Measurements from ENCODE around the gene ITPA. TPM values are rescaled to one million over a fixed set of nuclear protein-coding genes. Genes with fewer than 3 reads are reported as not detected.

The ITPA gene
- total RNA-seq (45.0 TPM), polyA plus RNA-seq (ENCODE audit: insufficient read depth in 1 of 8, insufficient read length in 8 of 8, low replicate concordance in 1 of 8) (10 to 100 TPM; 43.5 to 52.5 (median 48.8) TPM)
- long read RNA-seq, donor 1, transcript ITPA-201 (8 exons, 1,185 nt): major isoform, 20 of 25 reads
- long read RNA-seq, donor 1, partial matches to known transcripts: 0 of 25 reads
- long read RNA-seq, donor 1, other reads (novel, unspliced or antisense): 0 of 25 reads
- long read RNA-seq, donor 2, partial matches to known transcripts: 0 of 2 reads
- long read RNA-seq, donor 2, other reads (novel, unspliced or antisense): 0 of 2 reads
- long read RNA-seq, donor 3, transcript ITPA-201 (8 exons, 1,185 nt): major isoform, 24 of 35 reads
- long read RNA-seq, donor 3, transcript ITPA-207 (2 exons, 670 nt): minor isoform, 6 of 35 reads
- long read RNA-seq, donor 3, partial matches to known transcripts: 0 of 35 reads
- long read RNA-seq, donor 3, other reads (novel, unspliced or antisense): 0 of 35 reads
- long read RNA-seq, donor 4, transcript ITPA-201 (8 exons, 1,185 nt): major isoform, 18 of 20 reads
- long read RNA-seq, donor 4, partial matches to known transcripts: 0 of 20 reads
- long read RNA-seq, donor 4, other reads (novel, unspliced or antisense): 0 of 20 reads
- long read RNA-seq, donor 5, transcript ITPA-207 (2 exons, 670 nt): minor isoform, 8 of 74 reads
- long read RNA-seq, donor 5, transcript ITPA-201 (8 exons, 1,185 nt): major isoform, 58 of 74 reads
- long read RNA-seq, donor 5, partial matches to known transcripts: 0 of 74 reads
- long read RNA-seq, donor 5, other reads (novel, unspliced or antisense): 0 of 74 reads
- long read RNA-seq, donor 6, transcript ITPA-201 (8 exons, 1,185 nt): major isoform, 38 of 50 reads
- long read RNA-seq, donor 6, partial matches to known transcripts: 0 of 50 reads
- long read RNA-seq, donor 6, other reads (novel, unspliced or antisense): 0 of 50 reads
- long read RNA-seq, donor 7, transcript ITPA-201 (8 exons, 1,185 nt): major isoform, 31 of 36 reads
- long read RNA-seq, donor 7, partial matches to known transcripts: 0 of 36 reads
- long read RNA-seq, donor 7, other reads (novel, unspliced or antisense): 0 of 36 reads
- long read RNA-seq, donor 8, transcript ITPA-201 (8 exons, 1,185 nt): major isoform, 16 of 18 reads
- long read RNA-seq, donor 8, partial matches to known transcripts: 0 of 18 reads
- long read RNA-seq, donor 8, other reads (novel, unspliced or antisense): 0 of 18 reads
- long read RNA-seq, donor 9, transcript ITPA-201 (8 exons, 1,185 nt): major isoform, 27 of 29 reads
- long read RNA-seq, donor 9, partial matches to known transcripts: 0 of 29 reads
- long read RNA-seq, donor 9, other reads (novel, unspliced or antisense): 0 of 29 reads
- long read RNA-seq, donor 10, transcript ITPA-201 (8 exons, 1,185 nt): major isoform, 26 of 32 reads
- long read RNA-seq, donor 10, partial matches to known transcripts: 0 of 32 reads
- long read RNA-seq, donor 10, other reads (novel, unspliced or antisense): 0 of 32 reads
- long read RNA-seq, donor 11, transcript ITPA-201 (8 exons, 1,185 nt): major isoform, 27 of 35 reads
- long read RNA-seq, donor 11, transcript ITPA-207 (2 exons, 670 nt): minor isoform, 6 of 35 reads
- long read RNA-seq, donor 11, partial matches to known transcripts: 0 of 35 reads
- long read RNA-seq, donor 11, other reads (novel, unspliced or antisense): 0 of 35 reads

DNA sequence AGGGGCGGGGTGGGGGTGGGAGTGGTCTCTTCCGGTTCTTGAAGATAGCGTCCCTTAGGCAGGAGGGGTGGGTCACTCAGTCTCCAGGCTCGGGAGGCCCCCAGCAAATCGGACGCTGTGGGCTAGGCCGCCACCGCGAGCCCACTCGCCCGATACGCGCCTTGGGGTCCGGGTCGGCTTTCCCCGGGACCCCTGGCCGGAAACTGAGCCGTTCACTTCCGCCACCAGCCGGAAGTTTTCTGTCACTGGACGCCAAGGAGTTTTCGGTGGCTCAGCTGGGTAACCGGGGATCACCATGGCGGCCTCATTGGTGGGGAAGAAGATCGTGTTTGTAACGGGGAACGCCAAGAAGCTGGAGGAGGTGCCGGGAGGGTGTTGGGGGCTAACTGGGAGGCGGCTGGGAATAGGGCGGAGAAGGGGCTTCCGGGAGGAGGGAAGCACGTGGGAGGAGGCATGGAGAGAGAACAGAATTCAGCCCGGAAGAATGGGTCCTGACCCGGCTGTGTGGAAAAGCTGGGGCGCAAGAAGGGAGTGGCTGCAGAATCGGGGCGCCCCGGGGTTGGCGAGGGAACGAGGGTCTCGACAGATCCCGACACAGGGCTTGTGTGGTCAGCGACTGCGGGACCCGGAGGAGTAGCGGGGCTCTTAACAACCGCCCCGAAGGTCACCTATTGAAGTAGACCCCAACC lies at the start of gene ITPA:
ITPA (plus strand) TSS at position 242 of the 689 bp plus-strand sequence; CDS start at position 296, 54 bp downstream.
- WGBS (ENCODE audit: insufficient coverage): 0% methylated on average over 42 of the region's 48 CpGs
- H3K27me3 ChIP-seq (ENCODE audit: control insufficient read depth, insufficient read depth, low read length): no peaks in the 10 kb centered on the region
- DNase-seq: peak; percentile 71
- peaks cover 15% of the 10 kb centered on the region for H3K4me1 ChIP-seq (ENCODE audit: control insufficient read depth, insufficient read depth, low read length)
- peak within 1 kb of the TSS; percentile 90 for H3K4me3 ChIP-seq (ENCODE audit: low read length)
- peaks cover 14% of the 10 kb centered on the region for H3K36me3 ChIP-seq (ENCODE audit: control insufficient read depth, insufficient read depth, low read length)
- H3K9me3 ChIP-seq (replicated peaks; ENCODE audit: control insufficient read depth, low read depth, low read length): no peaks in the 10 kb centered on the region
- peak within 1 kb of the TSS; percentile 90 for H3K27ac ChIP-seq (ENCODE audit: low read length)

DNA sequence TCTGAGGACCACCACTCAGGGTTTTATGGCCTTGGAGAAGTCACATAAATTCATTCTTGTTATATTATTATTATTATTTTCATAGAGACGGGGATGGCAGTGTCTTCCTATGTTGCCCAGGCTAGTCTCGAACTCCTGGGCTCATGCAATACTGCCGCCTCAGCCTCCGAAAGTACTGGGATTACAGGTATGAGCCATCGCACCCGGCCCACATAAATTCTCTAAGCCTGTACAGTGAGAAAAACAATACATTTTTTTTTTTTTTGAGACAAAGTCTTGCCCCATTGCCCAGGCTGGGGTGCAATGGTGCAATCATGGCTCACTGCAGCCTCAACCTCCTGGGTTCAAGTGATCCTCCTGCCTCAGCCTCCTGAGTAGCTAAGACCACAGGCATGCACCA lies 48.9 kb upstream of the ITPA start:
- DNase-seq: no peak
- WGBS (ENCODE audit: insufficient coverage): no CpG with 5 or more reads among the region's 6 CpGs
- Histone ChIP-seq H3K36me3 (ENCODE audit: control insufficient read depth, insufficient read depth, low read length) (no peaks in the 10 kb centered on the region), H3K4me1 (ENCODE audit: control insufficient read depth, insufficient read depth, low read length) (peaks cover 27% of the 10 kb centered on the region), H3K27ac (ENCODE audit: low read length) (no peak overlapping the region), H3K27me3 (ENCODE audit: control insufficient read depth, insufficient read depth, low read length) (no peaks in the 10 kb centered on the region), H3K4me3 (ENCODE audit: low read length) (no peak overlapping the region), H3K9me3 (replicated peaks; ENCODE audit: control insufficient read depth, low read depth, low read length) (no peaks in the 10 kb centered on the region)

DNA sequence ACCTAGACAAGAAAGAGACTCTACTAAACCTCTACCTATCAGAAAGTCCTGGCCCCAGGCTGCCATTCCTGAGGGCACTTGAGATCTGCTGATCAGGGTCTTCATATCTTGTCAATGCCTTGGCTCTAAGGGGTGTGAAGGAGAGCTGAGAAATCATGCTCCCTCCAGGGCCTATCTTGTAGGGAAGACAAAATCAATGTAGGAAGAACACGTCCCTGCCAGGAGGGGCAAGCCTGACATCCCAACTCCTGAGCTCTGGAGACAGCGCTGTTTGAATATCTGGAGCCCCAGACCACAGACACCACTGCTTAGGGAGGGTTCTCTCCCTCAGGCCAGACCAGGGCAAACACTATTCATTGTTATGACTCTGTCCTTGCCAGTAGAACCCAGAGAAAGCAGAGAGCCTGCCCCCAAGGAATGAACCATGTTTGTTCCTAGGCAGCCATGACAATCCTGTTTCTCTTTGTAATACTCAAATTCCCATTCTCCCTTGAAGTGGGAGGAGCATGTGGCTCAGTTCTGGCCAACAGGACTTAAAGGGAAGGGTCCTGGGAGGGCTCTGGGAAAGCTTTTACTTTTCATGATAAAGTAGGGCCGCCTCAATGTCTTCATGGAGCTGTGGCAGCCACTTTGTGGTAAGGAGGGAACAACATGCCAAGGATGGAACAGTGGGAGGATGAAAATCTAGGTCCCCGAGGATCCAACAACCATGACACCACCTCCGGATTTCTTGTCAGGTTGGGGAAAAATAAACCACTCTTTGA lies 47.8 kb upstream of the ITPA start:
- no peak overlapping the region for H3K4me3 ChIP-seq (ENCODE audit: low read length)
- peaks cover 35% of the 10 kb centered on the region for H3K4me1 ChIP-seq (ENCODE audit: control insufficient read depth, insufficient read depth, low read length)
- no peak for DNase-seq
- WGBS (ENCODE audit: insufficient coverage): 80% methylated on average over 2 of the region's 5 CpGs
- peaks cover under 1% of the 10 kb centered on the region for H3K27me3 ChIP-seq (ENCODE audit: control insufficient read depth, insufficient read depth, low read length)
- H3K36me3 ChIP-seq (ENCODE audit: control insufficient read depth, insufficient read depth, low read length): no peaks in the 10 kb centered on the region
- H3K9me3 ChIP-seq (replicated peaks; ENCODE audit: control insufficient read depth, low read depth, low read length): no peaks in the 10 kb centered on the region
- no peak overlapping the region for H3K27ac ChIP-seq (ENCODE audit: low read length)

DNA sequence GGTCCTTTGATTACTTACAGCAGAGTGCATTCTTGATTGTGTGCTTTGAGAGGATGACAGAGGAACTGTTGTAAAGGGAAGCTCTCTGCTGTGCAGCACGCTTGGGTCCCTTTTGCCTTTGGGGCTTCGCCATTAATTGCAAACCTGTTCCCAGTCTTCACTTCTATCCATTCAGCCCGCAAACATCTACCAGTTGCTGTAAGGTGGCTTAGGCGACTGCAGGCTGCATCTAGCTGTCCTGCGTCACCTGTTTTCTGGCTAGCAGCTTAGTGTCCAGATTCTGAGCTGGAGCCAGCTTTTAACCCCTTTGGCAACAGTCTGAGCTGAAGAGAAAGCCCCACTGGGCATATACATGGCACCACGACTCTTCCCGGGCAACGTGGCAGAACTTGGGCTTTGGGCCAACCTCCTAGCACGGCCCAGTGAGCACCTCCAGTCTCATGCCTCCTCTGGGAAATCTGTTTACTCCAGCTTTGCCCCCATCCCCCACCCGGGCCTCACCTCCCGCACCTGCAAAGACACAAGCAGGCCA lies 47.2 kb upstream of the ITPA start:
- no peak for DNase-seq
- H3K4me3 ChIP-seq (ENCODE audit: low read length): no peak overlapping the region
- H3K27ac ChIP-seq (ENCODE audit: low read length): no peak overlapping the region

DNA sequence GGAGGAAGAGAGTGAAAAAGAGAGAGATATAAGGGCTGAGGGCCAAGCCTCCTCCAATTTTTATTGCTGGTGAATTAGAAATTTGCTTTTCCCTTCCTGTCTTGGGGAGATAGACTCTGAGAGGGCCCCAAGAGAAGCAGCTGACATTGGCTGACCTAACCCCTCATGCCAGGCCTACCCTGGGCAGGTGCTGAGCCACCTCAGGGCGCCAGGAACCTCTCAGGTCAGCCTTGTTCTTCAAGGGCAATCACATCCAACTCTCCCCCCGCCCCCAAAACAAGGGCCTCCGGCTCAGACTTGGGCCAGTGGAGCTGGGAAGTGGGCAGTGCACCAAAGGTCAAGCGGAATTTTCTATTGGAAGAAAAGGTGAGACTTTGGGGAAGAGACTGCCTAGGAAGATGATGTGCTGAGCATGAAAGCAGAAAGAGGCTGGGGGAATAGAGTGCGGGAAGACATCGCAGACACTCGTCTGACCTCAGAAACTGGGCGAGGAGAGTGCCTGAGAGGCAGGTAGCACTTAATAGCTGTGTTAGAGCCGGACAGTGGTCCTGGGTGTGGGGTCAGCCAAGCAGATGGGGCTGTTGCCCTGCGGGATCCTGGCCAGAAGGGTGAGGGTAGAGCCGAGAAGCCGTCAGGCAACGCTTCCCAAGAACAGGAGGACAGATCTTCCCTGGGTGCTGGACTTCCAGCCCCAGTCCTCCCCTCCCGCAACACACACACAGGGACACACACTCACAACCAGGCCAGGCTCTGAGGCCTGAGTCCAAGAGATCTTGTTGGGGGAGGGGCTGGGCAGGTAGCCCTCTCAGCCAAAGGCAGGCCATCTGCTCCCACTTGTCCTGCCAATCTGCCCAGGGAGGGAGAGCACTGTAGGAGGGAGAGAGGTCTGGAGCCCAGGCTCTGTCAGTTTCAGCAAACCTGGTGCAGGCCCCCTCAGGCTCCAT lies 45.9 kb upstream of the ITPA start:
- H3K4me1 ChIP-seq (ENCODE audit: control insufficient read depth, insufficient read depth, low read length): peaks cover 33% of the 10 kb centered on the region

More for the DNA sequence above, 47.2 kb upstream of the ITPA start:
- Histone ChIP-seq H3K4me1 (ENCODE audit: control insufficient read depth, insufficient read depth, low read length) (peaks cover 35% of the 10 kb centered on the region), H3K9me3 (replicated peaks; ENCODE audit: control insufficient read depth, low read depth, low read length) (no peaks in the 10 kb centered on the region), H3K36me3 (ENCODE audit: control insufficient read depth, insufficient read depth, low read length) (no peaks in the 10 kb centered on the region), H3K27me3 (ENCODE audit: control insufficient read depth, insufficient read depth, low read length) (peaks cover 3% of the 10 kb centered on the region)
- 31% methylated on average over 8 of the region's 11 CpGs for WGBS (ENCODE audit: insufficient coverage)

DNA sequence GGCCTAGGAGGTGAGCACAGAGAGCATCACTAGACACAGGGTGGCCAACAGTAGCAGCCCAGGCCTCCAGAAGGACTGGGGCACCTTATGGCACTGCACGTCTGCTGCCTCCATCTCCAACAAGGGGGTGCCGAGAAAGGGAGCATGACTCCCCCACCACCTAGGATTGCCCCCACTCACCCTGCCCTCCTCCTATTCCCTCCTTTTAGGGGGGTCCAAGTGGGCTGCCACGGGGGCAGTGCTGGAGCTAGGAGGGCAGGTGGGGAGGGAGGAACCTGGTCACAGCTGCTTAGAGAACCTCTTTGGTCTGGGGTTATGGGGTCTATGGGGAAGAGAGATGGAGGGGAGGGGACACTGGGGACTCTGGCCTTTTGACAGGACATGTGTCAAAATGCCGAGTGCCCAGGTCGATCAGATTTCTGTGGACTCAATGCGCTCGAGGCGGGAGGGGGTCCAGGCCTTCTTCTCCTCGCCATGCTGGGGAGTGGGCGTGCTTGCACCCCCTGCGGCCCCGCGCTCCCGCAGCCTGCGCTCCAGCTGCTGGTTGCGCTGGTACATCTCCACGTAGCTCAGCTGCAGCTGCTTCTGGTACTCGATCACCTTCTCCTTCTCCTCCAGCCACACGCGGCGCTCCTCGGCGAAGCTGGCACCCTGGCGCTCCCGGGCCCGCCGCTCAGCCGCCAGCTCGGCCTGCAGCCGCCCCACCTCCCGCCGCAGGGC lies 45.1 kb upstream of the ITPA start:
- no peaks in the 10 kb centered on the region for H3K36me3 ChIP-seq (ENCODE audit: control insufficient read depth, insufficient read depth, low read length)
- no peak for DNase-seq
- H3K9me3 ChIP-seq (replicated peaks; ENCODE audit: control insufficient read depth, low read depth, low read length): no peaks in the 10 kb centered on the region
- H3K27ac ChIP-seq (ENCODE audit: low read length): no peak overlapping the region
- H3K27me3 ChIP-seq (ENCODE audit: control insufficient read depth, insufficient read depth, low read length): peaks cover 23% of the 10 kb centered on the region
- no peak overlapping the region for H3K4me3 ChIP-seq (ENCODE audit: low read length)
- WGBS (ENCODE audit: insufficient coverage): 61% methylated on average over 29 of the region's 32 CpGs
- peaks cover 28% of the 10 kb centered on the region for H3K4me1 ChIP-seq (ENCODE audit: control insufficient read depth, insufficient read depth, low read length)

More for the DNA sequence above, 45.9 kb upstream of the ITPA start:
- Histone ChIP-seq H3K27me3 (ENCODE audit: control insufficient read depth, insufficient read depth, low read length) (peaks cover 15% of the 10 kb centered on the region), H3K9me3 (replicated peaks; ENCODE audit: control insufficient read depth, low read depth, low read length) (no peaks in the 10 kb centered on the region), H3K4me3 (ENCODE audit: low read length) (no peak overlapping the region), H3K36me3 (ENCODE audit: control insufficient read depth, insufficient read depth, low read length) (no peaks in the 10 kb centered on the region), H3K27ac (ENCODE audit: low read length) (no peak overlapping the region)
- DNase-seq: no peak
- 71% methylated on average over 7 of the region's 14 CpGs for WGBS (ENCODE audit: insufficient coverage)

DNA sequence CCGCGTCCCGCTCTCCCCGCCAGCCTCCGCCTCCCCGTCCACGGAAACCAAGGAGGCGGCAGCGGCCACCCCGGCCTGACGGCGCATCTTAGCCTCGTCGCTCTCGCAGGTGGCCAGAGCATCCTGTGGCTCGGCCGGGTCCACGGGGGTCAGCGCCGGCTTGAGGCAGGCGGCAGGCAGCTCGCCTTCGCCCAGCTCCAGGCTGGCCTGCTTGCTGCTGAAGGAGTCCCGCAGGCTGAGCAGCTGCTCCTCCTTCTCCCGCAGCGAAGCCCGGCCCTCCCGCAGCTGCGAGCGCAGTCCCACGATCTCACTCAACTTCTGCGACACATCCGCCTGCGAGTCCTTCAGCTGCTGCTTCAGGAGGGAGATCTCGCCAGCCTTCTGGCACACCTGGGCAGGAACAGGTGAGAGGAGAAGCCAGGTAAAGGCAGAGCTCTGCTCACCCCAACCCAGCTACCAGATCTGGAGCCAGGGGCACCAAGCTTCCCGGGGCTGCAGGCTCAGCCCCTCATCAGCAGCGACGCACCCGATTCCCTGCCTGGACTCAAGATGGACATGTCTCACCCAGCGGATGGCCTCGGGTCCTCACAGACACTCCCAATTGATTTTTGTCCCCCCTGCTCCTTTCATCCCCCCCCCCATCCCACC lies 44.4 kb upstream of the ITPA start:
- Histone ChIP-seq H3K9me3 (replicated peaks; ENCODE audit: control insufficient read depth, low read depth, low read length) (no peaks in the 10 kb centered on the region), H3K4me1 (ENCODE audit: control insufficient read depth, insufficient read depth, low read length) (peaks cover 27% of the 10 kb centered on the region), H3K27ac (ENCODE audit: low read length) (peak overlapping the region; percentile 55), H3K36me3 (ENCODE audit: control insufficient read depth, insufficient read depth, low read length) (no peaks in the 10 kb centered on the region), H3K4me3 (ENCODE audit: low read length) (no peak overlapping the region), H3K27me3 (ENCODE audit: control insufficient read depth, insufficient read depth, low read length) (peaks cover 24% of the 10 kb centered on the region)
- 63% methylated on average over 31 of the region's 41 CpGs for WGBS (ENCODE audit: insufficient coverage)
- no peak for DNase-seq

Measured in muscle of leg (tissue), 16 donors.